WTC11 (cell line): ENCODE measurements around the gene OR14K1. TPM values are rescaled to one million over a fixed set of nuclear protein-coding genes. Genes with fewer than 3 reads are reported as not detected.

ENCODE experiments used
- total RNA-seq: library from RNA; stranded (reverse); gene quantifications from 3 replicates; pipeline ENCODE4 v1.2.3, GENCODE V29; 2021

The OR14K1 gene
- total RNA-seq, 1 experiment from 2014 or later, result not detected

Other genes with a start within 250 kb of the OR14K1 start
- gene OR2C3, start 202.2 kb upstream of the OR14K1 start, total RNA-seq, result not detected in 3 replicates
- not detected in 3 replicates for gene GCSAML, start 189.5 kb upstream of the OR14K1 start, total RNA-seq
- not detected in 3 replicates for gene OR2G2, start 150.3 kb upstream of the OR14K1 start, total RNA-seq
- not detected in 3 replicates for gene OR2G3, start 133.0 kb upstream of the OR14K1 start, total RNA-seq
- gene OR13G1, start 58.9 kb upstream of the OR14K1 start, total RNA-seq, result not detected in 3 replicates
- not detected in 3 replicates for gene OR6F1, start 22.0 kb upstream of the OR14K1 start, total RNA-seq
- not detected in 3 replicates for gene OR14A2, start 9.5 kb downstream of the OR14K1 start, total RNA-seq
- not detected in 3 replicates for gene OR1C1, start 21.9 kb downstream of the OR14K1 start, total RNA-seq
- gene OR14A16, start 85.5 kb downstream of the OR14K1 start, total RNA-seq, result 0.17 to 0.18 TPM in 2 of 3 replicates, not detected in the other
- gene OR11L1, start 103.3 kb downstream of the OR14K1 start, total RNA-seq, result not detected in 3 replicates
- gene TRIM58, start 118.6 kb downstream of the OR14K1 start, total RNA-seq, result 1.0 to 1.9 TPM (median 1.6 TPM) in 3 replicates
- gene OR2W3, start 157.0 kb downstream of the OR14K1 start, total RNA-seq, result 0.17 to 0.41 TPM (median 0.32 TPM) in 3 replicates
- gene OR2T8, start 181.6 kb downstream of the OR14K1 start, total RNA-seq, result not detected in 3 replicates
- gene OR2AJ1, start 186.3 kb downstream of the OR14K1 start, total RNA-seq, result not detected in 3 replicates
- not detected in 3 replicates for gene OR2L8, start 210.2 kb downstream of the OR14K1 start, total RNA-seq
- not detected in 3 replicates for gene OR2AK2, start 226.6 kb downstream of the OR14K1 start, total RNA-seq